Mucosa of descending colon (tissue), 3 donors: ENCODE data around the gene WNT3. TPM values are rescaled to one million over a fixed set of nuclear protein-coding genes. Genes with fewer than 3 reads are reported as not detected.

Experiments
- ATAC-seq: fragments of 200-7000 bp; cut with Tn5 transposase; one replicate; pipeline ENCODE4 v1.9.1; 2020; ENCODE audit warnings: mild to moderate bottlenecking, moderate library complexity
- DNase-seq, 3 donors: peaks; one replicate each; pipeline ENCODE4 v3.0.0-alpha.2; 2020
- H3K36me3 ChIP-seq: fragments of 200-600 bp; one replicate; pipeline ENCODE4 v1.8.0; 2021; ENCODE audit warnings: low read depth, mild to moderate bottlenecking
- H3K4me1 ChIP-seq: fragments of 200-600 bp; one replicate; pipeline ENCODE4 v1.8.0; 2021; ENCODE audit warnings: low read depth, mild to moderate bottlenecking
- H3K4me3 ChIP-seq: fragments of 200-600 bp; one replicate; pipeline ENCODE4 v1.8.0; 2021; ENCODE audit warnings: mild to moderate bottlenecking
- H3K9me3 ChIP-seq: fragments of 200-600 bp; one replicate; pipeline ENCODE4 v1.8.0; 2021; ENCODE audit warnings: mild to moderate bottlenecking
- intact Hi-C, 2 donors: fragments of 100-400 bp; cut with DNase I in 1 of 2; cut with micrococcal nuclease in 1 of 2; formaldehyde crosslinking; loops; one replicate each; pipeline versions ENCODE4 v1.11.0 to v1.11.1; 2022; cut with DNase I, micrococcal nuclease
- total RNA-seq, 3 donors: library from RNA; stranded (reverse); fragmentation: NEBNext Ultra II Directional in 2 of 3; extraction: Animal tissue kit (Norgen Biotek cat#: 25700) in 2 of 3; gene quantifications; one replicate each; pipeline versions ENCODE4 v1.2.1 to v1.2.4, GENCODE V29; 2021 to 2023
- TF ChIP-seq, protein P1 (sequence below): fragments of 200-600 bp; IDR thresholded peaks from one replicate; pipeline ENCODE4 v1.8.0; 2022; ENCODE audit warnings: antibody characterized with exemption, mild to moderate bottlenecking
- donor health status: DM: no; HTN: no; CAD: no; lungs with moderate emphysema.
- donor health status: DM: no; HTN: no; CAD: no.
- donor health status: DM: no; HTN: yes; CAD: no.

The WNT3 gene
- total RNA-seq, 3 donors from 2014 or later, result 0.29 to 1.1 (median 0.41) TPM

DNA sequence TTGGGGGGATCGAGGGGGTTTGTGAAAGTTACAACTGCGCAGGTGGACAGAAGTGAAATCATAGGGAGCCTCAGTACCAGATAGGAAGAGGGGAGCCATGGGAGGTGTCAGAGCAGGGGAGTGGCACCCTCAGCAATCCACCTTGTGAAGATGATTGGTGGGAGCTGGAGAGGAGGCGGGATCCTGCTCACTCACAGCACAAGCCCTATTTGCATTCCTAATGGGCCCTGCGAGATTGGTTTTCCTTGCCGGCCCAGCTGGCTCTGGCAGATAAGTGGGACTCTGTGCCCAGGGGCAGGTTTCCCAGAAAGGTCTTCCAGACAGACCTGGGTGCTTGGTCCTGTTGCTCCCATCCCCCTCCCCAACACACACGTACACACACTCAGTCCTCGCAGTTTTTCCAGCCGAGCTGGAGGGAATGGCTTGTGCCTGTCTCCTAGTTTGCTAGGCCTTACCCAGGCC, 9.4 kb downstream of the WNT3 start:
- peak; percentile 20 for ATAC-seq
- Histone ChIP-seq H3K9me3 (no peaks in the 10 kb centered on the region), H3K4me3 (no peak overlapping the region), H3K4me1 (no peaks in the 10 kb centered on the region), H3K36me3 (no peaks in the 10 kb centered on the region)
- TF ChIP-seq, protein P1, sequence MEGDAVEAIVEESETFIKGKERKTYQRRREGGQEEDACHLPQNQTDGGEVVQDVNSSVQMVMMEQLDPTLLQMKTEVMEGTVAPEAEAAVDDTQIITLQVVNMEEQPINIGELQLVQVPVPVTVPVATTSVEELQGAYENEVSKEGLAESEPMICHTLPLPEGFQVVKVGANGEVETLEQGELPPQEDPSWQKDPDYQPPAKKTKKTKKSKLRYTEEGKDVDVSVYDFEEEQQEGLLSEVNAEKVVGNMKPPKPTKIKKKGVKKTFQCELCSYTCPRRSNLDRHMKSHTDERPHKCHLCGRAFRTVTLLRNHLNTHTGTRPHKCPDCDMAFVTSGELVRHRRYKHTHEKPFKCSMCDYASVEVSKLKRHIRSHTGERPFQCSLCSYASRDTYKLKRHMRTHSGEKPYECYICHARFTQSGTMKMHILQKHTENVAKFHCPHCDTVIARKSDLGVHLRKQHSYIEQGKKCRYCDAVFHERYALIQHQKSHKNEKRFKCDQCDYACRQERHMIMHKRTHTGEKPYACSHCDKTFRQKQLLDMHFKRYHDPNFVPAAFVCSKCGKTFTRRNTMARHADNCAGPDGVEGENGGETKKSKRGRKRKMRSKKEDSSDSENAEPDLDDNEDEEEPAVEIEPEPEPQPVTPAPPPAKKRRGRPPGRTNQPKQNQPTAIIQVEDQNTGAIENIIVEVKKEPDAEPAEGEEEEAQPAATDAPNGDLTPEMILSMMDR, result no peak
- DNase-seq, result no peak
- intact Hi-C loops, result no loop called here

DNA sequence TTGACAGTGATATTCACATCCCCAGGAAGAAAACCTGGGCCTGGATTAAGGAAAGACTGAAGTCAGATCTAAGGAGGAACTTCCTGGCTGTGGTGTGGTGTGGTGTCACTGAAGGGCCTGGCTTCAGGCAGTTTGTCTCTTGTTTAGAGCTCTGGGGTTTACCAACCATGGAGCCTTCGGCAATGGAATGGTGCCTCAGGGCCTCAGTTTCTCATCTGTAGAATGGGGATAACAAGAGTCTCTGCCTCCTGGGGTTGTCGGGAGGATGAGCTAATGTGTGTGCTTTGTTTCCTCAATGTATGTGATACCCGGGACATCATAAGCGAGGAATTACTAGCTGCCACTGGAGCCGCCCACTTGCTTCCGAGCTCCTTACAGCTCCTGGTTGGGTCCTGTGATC, 12.7 kb downstream of the WNT3 start:
- H3K9me3 ChIP-seq, result no peaks in the 10 kb centered on the region
- no peaks in the 10 kb centered on the region for H3K36me3 ChIP-seq
- no peaks in the 10 kb centered on the region for H3K4me1 ChIP-seq
- DNase-seq, result no peak
- ATAC-seq, result no peak
- intact Hi-C loops, result no loop called here
- H3K4me3 ChIP-seq, result no peak overlapping the region
- TF ChIP-seq, protein P1, result no peak

DNA sequence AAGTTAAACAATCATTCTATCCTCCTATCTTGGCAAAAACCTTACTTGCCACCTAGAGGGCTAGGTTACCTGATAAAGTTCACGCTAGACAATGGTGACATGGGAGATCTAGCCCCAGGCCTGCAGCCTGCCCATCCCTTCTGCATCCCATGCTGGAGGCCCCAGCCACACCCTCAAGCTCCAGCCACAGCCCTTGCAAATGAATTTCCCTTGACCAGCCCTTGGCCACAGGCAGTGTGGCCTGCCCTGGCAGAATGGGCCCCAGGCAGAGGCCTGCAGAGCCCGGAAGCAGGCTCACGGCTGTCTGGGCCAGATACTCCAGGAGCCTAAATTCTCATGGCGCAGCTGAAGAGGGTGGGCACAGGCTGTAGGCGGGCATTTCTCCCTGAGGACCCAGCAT, 14.9 kb downstream of the WNT3 start:
- Histone ChIP-seq H3K9me3 (no peaks in the 10 kb centered on the region), H3K36me3 (no peaks in the 10 kb centered on the region)
- intact Hi-C loops, result no loop called here

DNA sequence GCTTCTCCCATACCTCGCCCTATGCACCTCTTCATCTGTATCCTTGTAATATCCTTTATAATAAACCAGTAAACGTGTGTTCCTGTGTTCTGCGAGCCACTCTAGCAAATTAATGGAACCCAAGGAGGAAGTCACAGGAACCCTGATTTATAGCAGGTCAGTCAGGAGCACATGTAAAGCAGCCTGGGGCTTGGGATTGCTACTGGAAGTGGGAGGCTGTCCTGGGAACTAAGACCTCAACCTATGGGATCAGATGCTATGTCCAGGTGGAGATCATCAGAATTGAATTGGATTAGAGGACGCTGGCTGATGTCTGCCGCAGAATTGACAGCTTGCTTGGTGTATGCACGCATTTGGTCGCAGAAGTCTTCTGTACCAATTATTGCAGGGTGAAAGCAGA, 15.7 kb downstream of the WNT3 start:
- no peaks in the 10 kb centered on the region for H3K4me1 ChIP-seq
- H3K9me3 ChIP-seq, result no peaks in the 10 kb centered on the region
- intact Hi-C loops, result no loop called here
- no peak overlapping the region for H3K4me3 ChIP-seq
- ATAC-seq (no peak), DNase-seq (no peak)
- no peaks in the 10 kb centered on the region for H3K36me3 ChIP-seq
- TF ChIP-seq, protein P1, result no peak

More for the DNA sequence above, 14.9 kb downstream of the WNT3 start:
- Histone ChIP-seq H3K4me1 (no peaks in the 10 kb centered on the region), H3K4me3 (no peak overlapping the region)
- ATAC-seq (no peak), DNase-seq (no peak)
- TF ChIP-seq, protein P1, result no peak

DNA sequence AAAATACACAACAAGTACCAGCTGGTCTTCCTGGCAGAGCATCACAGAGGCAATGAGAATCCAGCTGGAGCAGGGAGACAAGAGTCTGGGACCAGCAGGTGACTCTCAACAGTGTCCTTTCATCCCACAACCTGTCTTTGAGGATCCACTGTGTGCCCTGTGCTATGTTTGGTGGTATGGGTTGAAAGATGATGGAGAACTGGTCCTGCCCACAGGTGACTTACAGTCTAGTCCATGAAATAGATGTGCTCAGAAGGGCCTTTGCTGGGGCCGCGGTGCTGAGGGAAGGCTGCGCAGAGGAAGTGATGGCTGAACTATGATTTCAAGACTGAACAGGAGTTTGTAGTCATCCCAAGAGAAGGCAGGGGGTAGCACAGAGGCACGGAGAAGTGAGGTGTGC, 17.9 kb downstream of the WNT3 start:
- DNase-seq (no peak), ATAC-seq (no peak)
- intact Hi-C loops, result no loop called here

More for the DNA sequence above, 17.9 kb downstream of the WNT3 start:
- Histone ChIP-seq H3K36me3 (no peaks in the 10 kb centered on the region), H3K9me3 (no peaks in the 10 kb centered on the region), H3K4me3 (no peak overlapping the region), H3K4me1 (no peaks in the 10 kb centered on the region)
- TF ChIP-seq, protein P1, result no peak
